Activated naive CD8-positive, alpha-beta T cell treated with anti-CD3 and anti-CD28 coated beads, Interleukin-2, amount 50 U/mL, for 24 hours (primary cell): ENCODE measurements around the gene TANC1.
A peak's percentile ranks its signal among the peaks of the same experiment; 100 is the strongest.
"Not testable (repeated sequence)": the region's sequence is repeated elsewhere in the genome, so short reads cannot be mapped to it uniquely, and the experiment has no call there.

Source experiments
- ATAC-seq: fragments of 150-1000 bp; cut with Tn5 transposase; one replicate; pipeline ENCODE4 v1.10.0; 2021
- DNase-seq: peaks from one replicate; pipeline ENCODE4 v3.0.0; 2021
- H3K27ac Mint-ChIP-seq: one replicate; pipeline ENCODE4 v1.8.0; 2021; ENCODE audit warnings: mild to moderate bottlenecking, mixed read lengths
- H3K27me3 Mint-ChIP-seq: one replicate; pipeline ENCODE4 v1.8.0; 2021; ENCODE audit warnings: mixed read lengths
- H3K36me3 Mint-ChIP-seq: one replicate; pipeline ENCODE4 v1.8.0; 2021; ENCODE audit warnings: low read depth, mixed read lengths
- H3K4me1 Mint-ChIP-seq: one replicate; pipeline ENCODE4 v1.8.0; 2021; ENCODE audit warnings: mixed read lengths
- H3K4me3 Mint-ChIP-seq: one replicate; pipeline ENCODE4 v1.8.0; 2021; ENCODE audit warnings: mild to moderate bottlenecking, moderate library complexity, mixed read lengths
- H3K9me3 Mint-ChIP-seq: one replicate; pipeline ENCODE4 v1.8.0; 2021; ENCODE audit warnings: mixed read lengths

The TANC1 gene

DNA sequence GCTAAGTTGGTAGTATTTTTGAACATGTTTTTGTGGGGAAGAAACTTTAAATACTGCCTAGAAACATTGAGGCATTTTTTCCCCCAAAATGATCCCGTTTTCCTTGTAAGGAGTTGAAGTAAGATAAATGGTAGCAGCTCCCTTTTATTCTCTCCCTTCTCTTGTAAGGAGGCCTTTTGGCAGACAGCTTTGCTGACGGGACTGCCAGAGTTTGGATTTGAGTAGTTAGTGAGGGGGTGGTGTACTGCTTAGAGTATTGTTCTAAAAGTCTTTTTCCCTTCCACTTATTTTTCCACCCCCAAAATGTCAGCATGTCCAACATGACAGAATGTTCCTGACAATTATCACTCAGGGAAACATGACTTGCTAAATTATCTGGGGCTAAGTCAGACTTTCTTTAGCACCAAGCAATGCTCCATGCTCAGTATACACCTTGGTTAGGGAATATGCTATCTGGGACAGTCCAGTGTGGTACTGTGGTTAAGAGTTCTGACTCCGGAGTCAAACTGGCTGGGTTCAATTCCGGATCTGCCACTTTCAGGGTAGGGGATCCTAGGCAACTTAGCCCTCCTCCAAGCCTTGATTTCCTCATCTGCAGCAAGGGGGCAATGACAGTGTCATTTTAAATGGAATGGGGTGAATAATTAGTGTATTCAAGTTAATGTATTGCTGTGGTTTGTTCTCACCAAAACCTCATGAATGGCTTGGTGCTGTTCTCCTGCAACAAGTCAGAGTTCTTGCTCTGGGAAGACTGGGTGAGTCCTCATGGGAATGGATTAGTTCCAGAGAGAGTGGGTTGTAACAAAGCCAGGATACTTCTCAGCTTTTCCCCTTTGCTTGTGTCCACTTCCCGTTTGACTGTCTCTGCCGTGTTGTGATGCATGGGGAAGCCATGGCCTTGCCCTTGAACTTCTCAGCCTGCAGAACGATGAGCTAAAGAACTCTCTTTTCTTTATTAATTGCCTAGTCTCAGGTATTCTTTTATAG, 116.2 kb downstream of the TANC1 start:
- ATAC-seq = no peak
- H3K27ac Mint-ChIP-seq = no peak overlapping the region

DNA sequence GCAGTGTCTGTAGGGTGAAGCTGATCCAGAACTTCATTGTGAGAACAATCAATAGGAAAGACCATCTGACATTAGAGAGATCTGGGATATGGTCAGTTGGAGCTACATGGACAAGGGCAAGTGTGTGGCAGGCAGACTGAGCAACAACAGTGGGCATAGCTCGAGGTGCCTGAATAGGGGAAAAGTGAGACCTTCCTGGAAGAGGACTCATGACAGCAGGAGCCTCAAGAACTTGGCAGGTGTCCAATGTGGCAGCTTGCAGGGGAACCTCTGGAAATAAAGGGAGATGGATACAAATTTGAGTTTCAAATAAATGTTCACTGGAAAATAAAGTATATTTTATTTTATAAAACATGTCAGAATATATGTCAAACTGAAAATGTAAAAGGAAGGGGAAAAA, 117.9 kb downstream of the TANC1 start:
- Mint-ChIP-seq H3K9me3 (no peaks in the 10 kb centered on the region), H3K4me3 (no peak overlapping the region), H3K36me3 (no peaks in the 10 kb centered on the region), H3K4me1 (peaks cover 16% of the 10 kb centered on the region), H3K27me3 (no peaks in the 10 kb centered on the region), H3K27ac (no peak overlapping the region)
- DNase-seq (no peak), ATAC-seq (no peak)

More for the DNA sequence above, 116.2 kb downstream of the TANC1 start:
- no peaks in the 10 kb centered on the region for H3K9me3 Mint-ChIP-seq
- H3K4me1 Mint-ChIP-seq = peaks cover 6% of the 10 kb centered on the region
- no peaks in the 10 kb centered on the region for H3K36me3 Mint-ChIP-seq
- no peak overlapping the region for H3K4me3 Mint-ChIP-seq
- no peaks in the 10 kb centered on the region for H3K27me3 Mint-ChIP-seq
- no peak for DNase-seq

DNA sequence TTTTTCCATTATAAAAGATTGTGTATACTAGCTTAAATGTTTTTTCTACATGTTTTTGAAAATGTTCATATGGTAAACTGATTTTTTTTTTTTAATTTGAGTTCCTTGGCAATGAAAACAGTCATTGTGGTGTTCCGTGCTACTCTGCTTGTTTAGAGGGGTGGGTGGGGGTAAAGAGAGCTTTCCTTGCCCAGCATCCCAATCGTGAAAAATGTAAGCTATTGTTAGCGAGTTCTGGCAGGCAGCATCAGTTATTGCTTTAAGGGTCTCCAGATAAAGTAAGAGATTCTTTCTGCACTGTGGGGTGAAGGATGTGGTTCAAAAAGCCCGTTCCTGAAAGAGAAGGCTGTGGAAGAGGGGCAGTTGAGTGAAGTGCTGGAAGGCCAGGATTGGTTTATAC, 118.4 kb downstream of the TANC1 start:
- DNase-seq (no peak), ATAC-seq (no peak)
- Mint-ChIP-seq H3K27ac (peak overlapping the region; percentile 48), H3K9me3 (no peaks in the 10 kb centered on the region), H3K27me3 (no peaks in the 10 kb centered on the region), H3K4me1 (peaks cover 21% of the 10 kb centered on the region), H3K36me3 (no peaks in the 10 kb centered on the region), H3K4me3 (no peak overlapping the region)

DNA sequence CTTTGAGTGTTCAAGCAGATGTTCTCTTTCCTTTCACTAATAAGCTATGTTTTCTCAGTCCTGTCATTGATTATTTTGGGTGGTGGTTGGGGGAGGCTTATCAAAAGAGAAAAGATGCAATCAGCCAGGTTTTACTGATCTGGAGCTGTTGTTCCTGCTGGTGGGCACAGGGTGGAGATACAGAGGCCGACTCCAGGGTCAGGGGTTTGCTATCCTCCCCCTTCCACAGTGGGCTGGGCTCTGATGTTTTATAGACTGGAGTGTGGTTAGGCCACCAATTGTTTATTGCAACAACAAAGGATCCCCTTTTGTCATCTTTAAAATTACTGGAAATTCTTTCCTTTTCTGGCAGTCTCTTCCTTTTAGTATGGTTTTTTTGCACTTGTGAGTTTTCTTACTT, 120.5 kb downstream of the TANC1 start:
- Mint-ChIP-seq H3K4me3 (no peak overlapping the region), H3K9me3 (no peaks in the 10 kb centered on the region), H3K27ac (no peak overlapping the region), H3K4me1 (peaks cover 42% of the 10 kb centered on the region), H3K36me3 (no peaks in the 10 kb centered on the region), H3K27me3 (no peaks in the 10 kb centered on the region)
- DNase-seq (no peak), ATAC-seq (no peak)

DNA sequence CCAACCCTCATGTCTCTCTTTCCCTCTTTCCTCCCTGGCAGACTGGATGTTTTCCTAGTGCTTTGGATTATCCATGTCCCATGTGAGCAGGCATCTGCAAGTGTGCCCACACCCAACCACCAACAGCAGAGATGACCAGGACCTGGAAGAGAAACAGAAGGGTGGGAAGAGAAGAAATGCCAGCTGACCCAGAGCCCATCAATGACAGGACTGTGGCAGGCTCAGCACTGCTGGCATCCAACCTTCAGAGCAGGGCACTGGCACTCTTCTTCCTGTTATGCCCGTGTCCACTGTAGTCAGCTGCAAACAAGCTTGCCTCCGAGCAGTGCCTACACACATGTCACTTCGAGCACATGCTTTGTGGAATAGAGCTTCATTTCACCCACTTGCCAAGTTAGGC, 121.1 kb downstream of the TANC1 start:
- Mint-ChIP-seq H3K4me1 (peaks cover 48% of the 10 kb centered on the region), H3K36me3 (no peaks in the 10 kb centered on the region), H3K27me3 (no peaks in the 10 kb centered on the region), H3K4me3 (no peak overlapping the region), H3K27ac (no peak overlapping the region), H3K9me3 (no peaks in the 10 kb centered on the region)
- DNase-seq (no peak), ATAC-seq (no peak)

DNA sequence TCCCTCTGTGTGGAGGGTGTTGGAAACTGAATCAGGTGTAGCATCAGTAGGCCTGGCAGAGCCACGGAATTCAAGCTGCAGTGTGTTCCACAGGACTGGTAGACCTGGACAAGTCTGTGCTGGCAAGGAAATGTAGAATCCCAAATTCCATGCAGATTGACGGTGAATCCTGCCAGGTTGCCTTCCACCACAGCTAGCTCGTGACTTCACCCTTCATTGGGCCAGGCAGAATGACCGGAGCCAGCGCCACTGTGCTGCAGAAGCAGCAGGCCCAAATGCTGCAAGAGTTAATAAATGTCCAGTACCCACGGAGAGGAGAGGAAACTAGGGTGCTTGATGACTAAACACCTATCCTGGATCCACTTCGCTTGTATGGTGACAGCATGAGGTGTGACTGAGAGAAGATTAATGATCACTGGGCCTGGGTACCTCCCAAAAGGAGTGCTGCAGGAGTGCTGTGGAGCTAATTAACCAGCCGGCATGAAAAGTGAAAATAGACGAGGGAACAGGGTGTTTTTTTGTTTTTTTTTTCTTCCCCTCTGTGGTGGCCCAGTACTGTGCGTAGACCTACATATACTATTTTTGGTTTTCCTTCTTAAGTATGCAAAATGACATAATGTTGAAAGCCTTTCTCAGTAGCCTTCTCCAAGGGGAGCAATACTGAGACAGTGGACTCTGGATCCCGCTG, 122.2 kb downstream of the TANC1 start:
- Mint-ChIP-seq H3K27ac (peak overlapping the region; percentile 34), H3K4me1 (peaks cover 53% of the 10 kb centered on the region)
- DNase-seq = no peak

DNA sequence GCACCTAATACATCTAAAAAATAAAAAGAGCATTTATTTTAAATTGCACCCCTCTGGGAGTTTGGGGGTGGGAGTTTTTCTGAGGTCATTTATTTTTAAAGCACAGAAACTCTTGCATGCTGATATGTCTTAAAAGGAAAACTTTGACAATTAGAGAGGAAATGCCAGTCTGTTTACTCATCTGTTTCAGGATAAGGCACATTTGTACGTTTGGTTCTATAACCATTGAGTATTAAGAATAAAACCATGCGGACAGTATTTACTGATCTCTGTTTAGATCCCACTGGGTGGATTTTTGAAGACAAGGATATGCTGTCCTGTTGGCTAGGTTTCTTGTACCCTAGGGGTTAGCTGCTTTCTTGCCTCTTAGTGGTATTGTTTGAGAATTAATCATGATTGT, 122.9 kb downstream of the TANC1 start:
- ATAC-seq = no peak
- Mint-ChIP-seq H3K36me3 (peaks cover 6% of the 10 kb centered on the region), H3K4me1 (peaks cover 54% of the 10 kb centered on the region), H3K27me3 (no peaks in the 10 kb centered on the region), H3K4me3 (no peak overlapping the region), H3K9me3 (peaks cover 7% of the 10 kb centered on the region), H3K27ac (no peak overlapping the region)
- no peak for DNase-seq

More for the DNA sequence above, 122.2 kb downstream of the TANC1 start:
- Mint-ChIP-seq H3K4me3 (no peak overlapping the region), H3K27me3 (no peaks in the 10 kb centered on the region), H3K36me3 (peaks cover under 1% of the 10 kb centered on the region), H3K9me3 (peaks cover 1% of the 10 kb centered on the region)
- no peak for ATAC-seq

DNA sequence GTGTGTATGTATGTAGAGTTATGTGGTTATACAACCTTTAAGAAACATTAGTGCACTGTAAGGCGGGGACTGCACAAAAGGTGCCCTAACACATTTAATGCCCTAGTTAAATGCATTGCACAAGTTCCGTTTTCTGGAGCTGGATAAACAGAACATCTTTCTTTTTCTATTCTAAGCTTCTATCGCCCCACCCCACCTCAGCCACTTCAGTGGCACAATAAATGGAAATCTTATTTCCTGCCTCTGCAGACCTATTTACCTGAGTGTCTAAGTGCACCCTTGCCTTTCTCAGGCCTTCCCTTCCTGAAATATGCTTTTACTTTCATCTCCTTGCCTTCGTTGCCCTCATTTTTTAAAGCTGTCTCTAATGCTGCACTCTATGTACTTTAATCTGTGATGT, 123.5 kb downstream of the TANC1 start:
- Mint-ChIP-seq H3K4me3 (peak overlapping the region; percentile 38), H3K27me3 (no peaks in the 10 kb centered on the region), H3K4me1 (peaks cover 53% of the 10 kb centered on the region), H3K9me3 (peaks cover 13% of the 10 kb centered on the region), H3K27ac (no peak overlapping the region), H3K36me3 (peaks cover 11% of the 10 kb centered on the region)
- DNase-seq (no peak), ATAC-seq (no peak)

DNA sequence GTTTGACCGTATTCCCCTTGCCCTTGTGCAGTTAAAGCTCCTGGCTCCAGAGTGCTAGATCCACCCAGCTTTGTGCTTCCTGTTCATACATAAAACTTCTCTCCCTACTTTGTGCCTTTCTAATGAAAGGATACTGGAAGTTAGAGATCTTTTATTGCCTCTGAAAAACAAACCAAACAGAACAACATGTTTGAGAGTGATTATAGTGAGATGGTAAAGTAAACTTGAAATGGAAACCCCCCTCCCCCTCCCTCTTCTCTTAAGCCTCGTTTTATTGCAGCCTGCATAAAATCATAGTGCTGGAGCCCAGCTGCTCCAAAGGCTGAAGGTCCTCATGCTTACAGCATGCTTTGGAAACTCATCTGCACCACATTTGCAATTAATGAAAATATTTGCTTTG, 125.1 kb downstream of the TANC1 start:
- peaks cover 58% of the 10 kb centered on the region for H3K4me1 Mint-ChIP-seq
- DNase-seq = no peak
- ATAC-seq = no peak
- H3K27ac Mint-ChIP-seq = no peak overlapping the region
- no peaks in the 10 kb centered on the region for H3K27me3 Mint-ChIP-seq
- no peak overlapping the region for H3K4me3 Mint-ChIP-seq
- peaks cover 15% of the 10 kb centered on the region for H3K9me3 Mint-ChIP-seq
- peaks cover 11% of the 10 kb centered on the region for H3K36me3 Mint-ChIP-seq

DNA sequence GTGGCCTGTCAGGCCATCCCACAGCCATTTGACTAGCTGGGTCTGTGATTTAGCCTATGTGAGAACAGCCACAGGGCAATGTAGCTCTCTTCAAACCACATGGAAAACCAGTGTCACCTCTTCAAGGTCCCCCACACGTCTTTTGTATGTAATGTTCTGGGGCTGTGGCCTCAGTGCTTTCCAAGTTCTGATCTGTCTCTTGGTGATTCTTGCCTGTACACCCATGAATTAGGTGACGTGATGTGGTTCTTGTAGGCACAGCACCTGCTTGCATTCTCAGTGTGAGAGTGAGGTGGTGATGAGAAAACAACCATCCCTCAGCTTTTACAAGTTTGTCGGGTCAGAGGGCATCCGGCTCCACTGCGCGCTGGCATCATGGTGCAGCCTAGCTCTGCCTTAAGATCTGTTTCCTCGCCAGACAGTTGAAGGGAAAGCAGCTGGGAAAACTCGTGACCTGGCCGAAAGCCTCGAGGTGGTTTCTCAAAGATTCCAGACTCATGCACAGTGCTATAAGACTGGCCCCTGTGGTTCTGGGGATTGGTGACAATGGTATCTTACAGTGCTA, 125.8 kb downstream of the TANC1 start:
- Mint-ChIP-seq H3K27ac (peak overlapping the region; percentile 70), H3K9me3 (peaks cover 15% of the 10 kb centered on the region), H3K27me3 (no peaks in the 10 kb centered on the region), H3K4me3 (no peak overlapping the region), H3K4me1 (peaks cover 65% of the 10 kb centered on the region), H3K36me3 (peaks cover 11% of the 10 kb centered on the region)
- ATAC-seq (peak; percentile 75), DNase-seq (peak; percentile 8)

DNA sequence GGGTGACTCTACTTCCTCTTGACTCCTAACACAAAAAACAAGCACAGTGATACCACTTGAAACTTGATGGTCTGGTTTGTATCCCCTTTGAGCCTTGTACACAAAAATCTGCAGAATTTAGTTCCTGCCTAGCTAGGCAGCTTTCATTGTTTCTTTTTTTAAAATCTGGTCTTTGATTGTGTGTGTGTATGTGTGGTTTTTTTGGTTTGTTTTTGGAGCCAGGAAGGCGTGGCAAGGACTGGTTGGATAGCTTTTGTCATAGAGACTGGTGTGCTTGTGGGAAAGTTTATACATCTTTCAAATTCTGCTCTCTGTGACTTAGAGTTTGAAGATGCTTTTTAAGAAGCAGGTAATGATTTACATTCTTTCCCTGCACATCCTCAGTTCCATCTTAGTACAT, 127.4 kb downstream of the TANC1 start:
- DNase-seq (no peak), ATAC-seq (no peak)
- Mint-ChIP-seq H3K27ac (peak overlapping the region; percentile 40), H3K36me3 (peaks cover 11% of the 10 kb centered on the region), H3K4me1 (peaks cover 61% of the 10 kb centered on the region), H3K4me3 (no peak overlapping the region), H3K27me3 (no peaks in the 10 kb centered on the region), H3K9me3 (peaks cover 15% of the 10 kb centered on the region)

DNA sequence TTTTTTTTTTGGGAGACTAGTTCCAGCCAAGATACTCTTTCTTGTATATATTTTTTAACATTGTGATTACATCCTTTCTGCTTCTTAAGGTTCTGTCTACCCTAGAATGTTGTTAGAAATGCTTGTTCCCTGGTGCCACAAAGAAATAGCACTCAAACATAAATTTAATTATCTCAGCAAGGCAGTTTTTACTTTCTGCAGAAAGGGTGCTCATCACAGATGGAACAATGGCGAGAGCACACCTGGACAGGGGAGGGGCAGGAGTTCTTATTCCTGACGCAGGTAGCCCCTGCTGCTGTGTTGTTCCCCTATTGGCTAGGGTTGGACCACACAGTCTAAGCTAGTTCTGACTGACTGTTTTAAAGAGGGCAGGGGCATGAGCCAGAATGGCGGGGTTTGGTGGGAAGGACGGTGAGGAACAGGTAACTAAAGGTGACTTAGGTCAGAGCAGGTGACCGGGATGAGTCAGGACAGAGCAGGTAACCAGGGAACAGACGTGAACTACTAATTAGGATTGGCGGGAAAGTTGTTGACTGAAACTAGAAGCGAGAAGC, 127.9 kb downstream of the TANC1 start:
- not testable (repeated sequence) for H3K27ac Mint-ChIP-seq, ATAC-seq, H3K27me3 Mint-ChIP-seq, H3K4me3 Mint-ChIP-seq, DNase-seq
- H3K36me3 Mint-ChIP-seq = peaks cover 11% of the 10 kb centered on the region
- peaks cover 15% of the 10 kb centered on the region for H3K9me3 Mint-ChIP-seq
- peaks cover 57% of the 10 kb centered on the region for H3K4me1 Mint-ChIP-seq

DNA sequence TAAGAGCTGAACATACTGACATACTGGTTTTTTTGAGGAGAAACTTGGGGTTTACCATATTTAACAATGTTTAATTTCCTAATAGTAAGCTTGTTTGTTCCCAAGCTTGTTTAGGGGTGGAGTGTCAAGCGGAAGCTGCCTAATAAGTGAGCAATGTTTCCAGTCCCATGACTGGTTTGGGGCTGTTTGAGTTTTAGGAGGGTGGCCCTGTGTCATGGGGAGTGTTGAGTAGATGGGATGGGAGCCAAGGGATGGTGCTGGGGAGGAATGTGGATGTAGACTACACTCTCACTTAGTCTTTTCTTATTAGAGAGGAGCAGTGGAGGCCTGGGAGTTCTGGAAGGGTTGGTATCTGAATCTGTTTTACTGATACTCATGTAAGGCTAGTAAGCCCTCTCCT, 128.5 kb downstream of the TANC1 start:
- no peak for ATAC-seq
- no peak overlapping the region for H3K27ac Mint-ChIP-seq
- H3K9me3 Mint-ChIP-seq = peaks cover 15% of the 10 kb centered on the region
- H3K36me3 Mint-ChIP-seq = peaks cover 11% of the 10 kb centered on the region
- H3K27me3 Mint-ChIP-seq = no peaks in the 10 kb centered on the region
- H3K4me3 Mint-ChIP-seq = no peak overlapping the region
- DNase-seq = no peak
- peaks cover 52% of the 10 kb centered on the region for H3K4me1 Mint-ChIP-seq

DNA sequence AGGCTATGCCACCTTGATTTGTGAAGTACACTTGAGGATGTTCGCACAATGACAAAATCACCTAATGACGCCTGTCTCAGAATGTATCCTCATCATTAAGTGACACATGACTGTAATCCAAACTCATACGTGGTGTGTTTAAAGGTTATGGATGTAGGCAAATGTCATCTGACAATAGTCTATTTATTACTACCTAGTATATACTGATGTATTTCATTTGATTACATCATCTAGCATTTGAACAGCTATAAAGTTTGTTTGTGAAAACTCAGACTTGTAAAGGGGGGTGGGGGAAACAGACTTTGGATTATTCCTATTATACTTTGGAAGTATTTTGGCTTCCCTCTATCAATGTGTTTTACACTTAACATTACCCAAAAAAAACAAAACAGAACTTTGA, 129.9 kb downstream of the TANC1 start:
- ATAC-seq (peak; percentile 49), DNase-seq (no peak)
- no peak overlapping the region for H3K4me3 Mint-ChIP-seq
- no peak overlapping the region for H3K27ac Mint-ChIP-seq
- peaks cover 15% of the 10 kb centered on the region for H3K9me3 Mint-ChIP-seq
- peaks cover 11% of the 10 kb centered on the region for H3K36me3 Mint-ChIP-seq
- peaks cover 37% of the 10 kb centered on the region for H3K4me1 Mint-ChIP-seq
- H3K27me3 Mint-ChIP-seq = no peaks in the 10 kb centered on the region
